Measurements from ENCODE around the gene OR56B1. TPM values are rescaled to one million over a fixed set of nuclear protein-coding genes. Genes with fewer than 3 reads are reported as not detected.

Gene OR56B1
- total RNA-seq, 1 donor from 2014 or later = 0.41 TPM

DNA sequence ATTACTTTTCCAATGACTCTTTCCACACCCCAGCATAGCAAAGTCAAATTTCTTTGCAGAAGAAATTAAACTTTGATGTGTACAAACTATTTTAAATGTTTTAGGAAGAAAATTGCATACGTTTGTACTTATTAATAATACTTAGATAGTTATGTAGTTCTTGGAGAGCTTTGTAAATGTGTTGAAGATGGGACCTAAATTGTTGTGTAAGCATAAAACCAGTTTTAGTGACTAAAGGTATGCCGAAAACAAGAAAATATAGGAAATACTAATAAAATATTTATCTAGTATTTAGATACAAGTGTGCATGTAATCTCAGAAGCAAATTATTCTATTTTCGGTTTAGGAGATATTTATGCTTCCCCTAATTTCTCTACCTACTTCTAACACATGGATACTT lies 13.6 kb downstream of the OR56B1 start:
- no peak for DNase-seq (ENCODE audit: low spot score)
- H3K4me1 ChIP-seq = no peaks in the 10 kb centered on the region
- H3K4me2 ChIP-seq = no peak overlapping the region
- H3K9me3 Mint-ChIP-seq = no peaks in the 10 kb centered on the region
- no peak overlapping the region for H3K4me3 Mint-ChIP-seq
- no peaks in the 10 kb centered on the region for H3K79me2 ChIP-seq (ENCODE audit: low read depth)
- H3K36me3 ChIP-seq = no peaks in the 10 kb centered on the region
- no peaks in the 10 kb centered on the region for H3K27me3 ChIP-seq
- H2AFZ ChIP-seq (replicated peaks) = no peak overlapping the region
- no peak overlapping the region for H3K27ac ChIP-seq
- TF ChIP-seq, protein P1, sequence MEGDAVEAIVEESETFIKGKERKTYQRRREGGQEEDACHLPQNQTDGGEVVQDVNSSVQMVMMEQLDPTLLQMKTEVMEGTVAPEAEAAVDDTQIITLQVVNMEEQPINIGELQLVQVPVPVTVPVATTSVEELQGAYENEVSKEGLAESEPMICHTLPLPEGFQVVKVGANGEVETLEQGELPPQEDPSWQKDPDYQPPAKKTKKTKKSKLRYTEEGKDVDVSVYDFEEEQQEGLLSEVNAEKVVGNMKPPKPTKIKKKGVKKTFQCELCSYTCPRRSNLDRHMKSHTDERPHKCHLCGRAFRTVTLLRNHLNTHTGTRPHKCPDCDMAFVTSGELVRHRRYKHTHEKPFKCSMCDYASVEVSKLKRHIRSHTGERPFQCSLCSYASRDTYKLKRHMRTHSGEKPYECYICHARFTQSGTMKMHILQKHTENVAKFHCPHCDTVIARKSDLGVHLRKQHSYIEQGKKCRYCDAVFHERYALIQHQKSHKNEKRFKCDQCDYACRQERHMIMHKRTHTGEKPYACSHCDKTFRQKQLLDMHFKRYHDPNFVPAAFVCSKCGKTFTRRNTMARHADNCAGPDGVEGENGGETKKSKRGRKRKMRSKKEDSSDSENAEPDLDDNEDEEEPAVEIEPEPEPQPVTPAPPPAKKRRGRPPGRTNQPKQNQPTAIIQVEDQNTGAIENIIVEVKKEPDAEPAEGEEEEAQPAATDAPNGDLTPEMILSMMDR (IDR thresholded peaks at IDR 0.05) = no peak
- TF ChIP-seq EZH2 (IDR thresholded peaks at IDR 0.05) (no peak), EZH2phosphoT487 (IDR thresholded peaks at IDR 0.05) (no peak)
- no peak overlapping the region for H3K4me3 ChIP-seq
- no peaks in the 10 kb centered on the region for H3F3A ChIP-seq (ENCODE audit: low read depth)
- H3K4me1 Mint-ChIP-seq = no peaks in the 10 kb centered on the region
- no peak overlapping the region for H3K9ac ChIP-seq
- H3K27ac Mint-ChIP-seq = no peak overlapping the region
- no peaks in the 10 kb centered on the region for H4K20me1 ChIP-seq (ENCODE audit: low read depth)
- no peaks in the 10 kb centered on the region for H3K36me3 Mint-ChIP-seq
- no peaks in the 10 kb centered on the region for H3K9me3 ChIP-seq (ENCODE audit: low read depth)
- no peaks in the 10 kb centered on the region for H3K27me3 Mint-ChIP-seq (ENCODE audit: insufficient read depth, low read depth)

DNA sequence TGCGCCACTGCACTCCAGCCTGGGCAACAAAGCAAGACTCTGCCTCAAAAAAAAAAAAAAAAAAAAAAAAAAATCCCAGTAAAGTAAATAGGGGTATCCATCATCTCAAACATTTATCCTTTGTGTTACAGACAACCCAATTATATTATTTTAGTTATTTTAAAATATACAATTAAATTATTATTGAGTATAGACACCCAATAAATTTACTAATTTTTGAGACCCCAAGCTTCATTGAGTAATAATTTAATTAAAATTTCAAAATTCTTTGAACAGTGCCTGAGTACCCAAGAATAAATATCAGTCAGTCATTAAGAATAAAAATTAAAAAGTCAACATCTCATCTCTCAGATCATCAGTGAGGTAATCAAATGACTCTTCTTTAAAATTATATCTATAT lies 17.7 kb downstream of the OR56B1 start, which contains the start of gene OR52N4:
Gene OR52N4, plus strand, starts transcription at position 301 of the 400 bp plus-strand sequence. CDS start 498 bp downstream, outside the sequence.
- no peaks in the 10 kb centered on the region for H3K36me3 Mint-ChIP-seq
- Histone ChIP-seq H4K20me1 (ENCODE audit: low read depth) (no peaks in the 10 kb centered on the region), H3K9ac (no peak within 1 kb of the TSS), H3K9me3 (ENCODE audit: low read depth) (no peaks in the 10 kb centered on the region), H3K4me3 (no peak within 1 kb of the TSS), H3K4me2 (no peak within 1 kb of the TSS), H2AFZ (replicated peaks) (no peak within 1 kb of the TSS), H3K4me1 (no peaks in the 10 kb centered on the region), H3K36me3 (no peaks in the 10 kb centered on the region), H3K27ac (no peak within 1 kb of the TSS), H3F3A (ENCODE audit: low read depth) (no peaks in the 10 kb centered on the region), H3K27me3 (no peaks in the 10 kb centered on the region), H3K79me2 (ENCODE audit: low read depth) (no peaks in the 10 kb centered on the region)
- TF ChIP-seq, protein P1 (IDR thresholded peaks at IDR 0.05) = no peak
- TF ChIP-seq EZH2phosphoT487 (IDR thresholded peaks at IDR 0.05) (no peak), EZH2 (IDR thresholded peaks at IDR 0.05) (no peak)
- H3K9me3 Mint-ChIP-seq = no peaks in the 10 kb centered on the region
- no peak within 1 kb of the TSS for H3K27ac Mint-ChIP-seq
- no peak within 1 kb of the TSS for H3K4me3 Mint-ChIP-seq
- no peaks in the 10 kb centered on the region for H3K4me1 Mint-ChIP-seq
- no peak for DNase-seq (ENCODE audit: low spot score)
- no peaks in the 10 kb centered on the region for H3K27me3 Mint-ChIP-seq (ENCODE audit: insufficient read depth, low read depth)

DNA sequence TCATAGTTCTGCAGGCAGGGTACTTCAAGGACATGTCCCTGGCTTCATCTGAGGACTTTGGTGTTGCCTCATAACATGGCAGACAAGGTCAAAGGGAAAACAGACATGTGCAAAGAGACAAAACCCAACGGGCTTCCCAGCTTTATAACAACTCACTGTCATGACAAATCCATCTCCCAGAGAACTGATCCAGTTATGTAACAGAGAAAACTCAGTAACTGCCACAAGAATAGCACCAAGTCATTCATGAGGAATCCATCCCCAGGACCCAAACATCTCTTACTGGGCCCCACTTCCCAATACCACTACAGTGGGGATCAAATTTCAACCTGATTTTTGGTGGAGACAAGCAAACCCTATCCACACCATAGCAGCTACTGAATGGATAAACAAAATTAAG lies 30.8 kb downstream of the OR56B1 start:
- no peaks in the 10 kb centered on the region for H3K27me3 Mint-ChIP-seq (ENCODE audit: insufficient read depth, low read depth)
- no peak overlapping the region for H3K4me3 Mint-ChIP-seq
- Histone ChIP-seq H3K79me2 (ENCODE audit: low read depth) (no peaks in the 10 kb centered on the region), H3K4me2 (no peak overlapping the region), H4K20me1 (ENCODE audit: low read depth) (no peaks in the 10 kb centered on the region), H3K27me3 (no peaks in the 10 kb centered on the region), H3K9me3 (ENCODE audit: low read depth) (no peaks in the 10 kb centered on the region), H3K36me3 (no peaks in the 10 kb centered on the region), H3K27ac (no peak overlapping the region), H3F3A (ENCODE audit: low read depth) (no peaks in the 10 kb centered on the region), H3K4me1 (no peaks in the 10 kb centered on the region), H2AFZ (replicated peaks) (no peak overlapping the region), H3K4me3 (no peak overlapping the region), H3K9ac (no peak overlapping the region)
- no peaks in the 10 kb centered on the region for H3K9me3 Mint-ChIP-seq
- no peak for DNase-seq (ENCODE audit: low spot score)
- H3K36me3 Mint-ChIP-seq = no peaks in the 10 kb centered on the region
- no peaks in the 10 kb centered on the region for H3K4me1 Mint-ChIP-seq
- no peak for TF ChIP-seq EZH2phosphoT487 (IDR thresholded peaks at IDR 0.05)
- TF ChIP-seq, protein P1 (IDR thresholded peaks at IDR 0.05) = no peak
- TF ChIP-seq EZH2 (IDR thresholded peaks at IDR 0.05) = no peak
- H3K27ac Mint-ChIP-seq = no peak overlapping the region

Measured in neural progenitor cell (in vitro differentiated cells).